ENCODE data around the gene SLC35D2.

- TF ChIP-seq CTCF (conservative IDR thresholded peaks at IDR 0.05; ENCODE audit: low read length) = no peak
- no peak for TF ChIP-seq EZH2phosphoT487 (IDR thresholded peaks at IDR 0.05; ENCODE audit: borderline replicate concordance, low read depth, low read length)
Measured at GRCh38 chr9:96420468-96421219, 37.1 kb upstream of the SLC35D2 start.
